Keratinocyte (primary cell): ENCODE results near the gene KLF16. TPM values are rescaled to one million over a fixed set of nuclear protein-coding genes. Genes with fewer than 3 reads are reported as not detected.

Experiments used
- DNase-seq: peaks from one replicate; pipeline ENCODE4 v3.0.0-alpha.2; 2011; ENCODE audit warnings: low read depth, missing footprints, low spot score
- FAIRE-seq: peaks from 2 replicates; lab custom pipeline; 2011; peaks lifted over from hg19 to GRCh38; lab: Jason Lieb, UNC
- H2AFZ ChIP-seq: 2 replicates; pipeline ENCODE4 v1.6.0; 2012; ENCODE audit warnings: low read length, control low read depth, inconsistent platforms; ENCODE audit not compliant: control insufficient read depth
- H3K27ac ChIP-seq: 2 replicates; pipeline ENCODE4 v1.5.1; 2011; ENCODE audit warnings: low read length; ENCODE audit not compliant: control insufficient read depth, insufficient read depth
- H3K27me3 ChIP-seq: 3 replicates; pipeline ENCODE4 v1.6.0; 2011; ENCODE audit warnings: low read length; ENCODE audit not compliant: control insufficient read depth, insufficient read depth; ENCODE audit errors: extremely low read depth
- H3K36me3 ChIP-seq, 2 experiments: 2 replicates in 1 of 2; 3 replicates in 1 of 2; pipeline ENCODE4 v1.5.1; 2011; ENCODE audit warnings: low read length in 2 of 2, mild to moderate bottlenecking in 1 of 2; ENCODE audit not compliant: control insufficient read depth in 2 of 2, insufficient read depth in 2 of 2; ENCODE audit errors: extremely low read depth in 1 of 2
- H3K4me1 ChIP-seq: 3 replicates; pipeline ENCODE4 v1.5.1; 2011; ENCODE audit warnings: low read length; ENCODE audit not compliant: control insufficient read depth, insufficient read depth; ENCODE audit errors: extremely low read depth
- H3K4me2 ChIP-seq: 3 replicates; pipeline ENCODE4 v1.6.0; 2011; ENCODE audit warnings: low read depth, low read length; ENCODE audit not compliant: control insufficient read depth, insufficient read depth; ENCODE audit errors: extremely low read depth
- H3K4me3 ChIP-seq, 3 experiments: fragments of 200-600 bp in 1 of 3; sonication (generic) in 1 of 3; 2 replicates in 2 of 3; 3 replicates in 1 of 3; pipeline ENCODE4 v1.5.1; 2011 to 2016; ENCODE audit warnings: low read length in 3 of 3, mild to moderate bottlenecking in 3 of 3, control low read depth in 2 of 3, inconsistent platforms in 1 of 3, low read depth in 1 of 3, mixed read lengths in 1 of 3, mixed run types in 1 of 3, moderate library complexity in 1 of 3; ENCODE audit not compliant: control insufficient read depth in 2 of 3, insufficient read depth in 2 of 3; ENCODE audit errors: extremely low read depth in 1 of 3
- H3K79me2 ChIP-seq: 2 replicates; pipeline ENCODE4 v1.6.0; 2012; ENCODE audit warnings: low read length; ENCODE audit not compliant: control insufficient read depth, insufficient read depth
- H3K9ac ChIP-seq: 3 replicates; pipeline ENCODE4 v1.6.0; 2011; ENCODE audit warnings: low read length; ENCODE audit not compliant: control insufficient read depth, insufficient read depth; ENCODE audit errors: extremely low read depth
- H3K9me1 ChIP-seq: 3 replicates; pipeline ENCODE4 v1.6.0; 2011; ENCODE audit warnings: low read length; ENCODE audit not compliant: control insufficient read depth, insufficient read depth; ENCODE audit errors: extremely low read depth
- H3K9me3 ChIP-seq: 2 replicates; pipeline ENCODE4 v1.5.1; 2012; ENCODE audit warnings: low read depth, low read length; ENCODE audit not compliant: control insufficient read depth
- H4K20me1 ChIP-seq: 3 replicates; pipeline ENCODE4 v1.6.0; 2011; ENCODE audit warnings: low read length; ENCODE audit not compliant: control insufficient read depth, insufficient read depth; ENCODE audit errors: extremely low read depth
- CTCF ChIP-seq, 3 experiments: IDR thresholded peaks in 1 of 3; conservative IDR thresholded peaks in 1 of 3; optimal IDR thresholded peaks in 1 of 3; 2 replicates in 2 of 3; 3 replicates in 1 of 3; pipeline versions ENCODE3 to v1.5.1; 2011; ENCODE audit warnings: low read length in 3 of 3, mild to moderate bottlenecking in 3 of 3, moderate library complexity in 2 of 3, control low read depth in 1 of 3, inconsistent platforms in 1 of 3; ENCODE audit not compliant: insufficient read depth in 2 of 3; ENCODE audit errors: extremely low read depth in 1 of 3
- EZH2 ChIP-seq: IDR thresholded peaks from one replicate; pipeline ENCODE4 v1.6.1; 2012; ENCODE audit warnings: inconsistent platforms, mild to moderate bottlenecking, low read length, moderate library complexity
- dilution Hi-C: fragments of 300-500 bp; cut with MboI; formaldehyde crosslinking; loops from one replicate; pipeline ENCODE4 v1.7.0; 2020; ENCODE audit warnings: low sequenced_read_pairs; ENCODE audit not compliant: extremely low pct_ligation_motif_present
- polyA plus RNA-seq, 5 experiments: library from polyadenylated mRNA; depleted of rRNA in 3 of 5; stranded (reverse) in 3 of 5; stranded (forward) in 1 of 5; unstranded in 1 of 5; fragments of >200 nt; gene quantifications; 1 replicate in 1 of 5; 2 replicates in 3 of 5; 3 replicates in 1 of 5; pipeline versions ENCODE4 v1.2.1 to v1.2.3, GENCODE V29; 2011 to 2012; ENCODE audit warnings: missing spikeins in 2 of 5, low read depth in 1 of 5, low replicate concordance in 1 of 5

KLF16 gene
- polyA plus RNA-seq, 1 donor (not counting 4 experiments of a cell fraction or from before 2014, with no cell fraction given) = 4.9 TPM

DNA sequence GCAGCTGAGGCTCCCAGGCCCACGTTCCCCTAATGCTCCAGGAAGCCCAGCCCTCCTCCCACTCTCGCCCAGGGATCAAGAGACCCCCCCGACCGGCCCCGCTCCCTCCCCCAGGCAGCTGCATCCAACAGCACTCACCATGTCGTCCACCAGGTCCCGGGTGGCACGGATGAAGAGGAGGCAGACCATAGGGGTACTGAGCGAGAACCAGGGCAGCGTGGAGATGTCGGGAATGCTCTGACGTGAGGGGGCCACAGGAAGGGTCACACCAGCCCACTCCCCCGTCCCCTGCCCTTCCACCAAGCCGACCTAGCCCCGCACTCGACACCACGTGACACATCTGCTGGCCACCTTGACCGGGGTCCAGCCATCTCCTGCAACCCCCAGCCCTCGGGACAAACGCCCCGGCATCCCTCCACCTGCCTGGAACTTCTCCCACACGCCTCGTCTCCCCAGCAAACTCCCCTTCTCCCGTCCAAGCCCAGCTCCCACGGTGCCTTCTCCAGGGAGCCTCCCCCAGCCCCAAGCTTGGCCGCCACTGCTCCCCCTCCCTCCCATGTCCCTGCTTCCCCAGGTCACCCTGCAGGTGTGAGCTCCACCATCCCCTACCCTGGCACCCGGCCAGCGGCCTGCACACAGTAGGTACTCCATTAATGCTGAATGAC lies 56.2 kb downstream of the KLF16 start:
- no peak overlapping the region for H3K27ac ChIP-seq
- H3K79me2 ChIP-seq = no peaks in the 10 kb centered on the region
- no peaks in the 10 kb centered on the region for H3K9me3 ChIP-seq
- TF ChIP-seq CTCF (optimal IDR thresholded peaks at IDR 0.05 in 1 of 3, IDR thresholded peaks at IDR 0.05 in 1 of 3, conservative IDR thresholded peaks at IDR 0.05 in 1 of 3; ENCODE audit: extremely low read depth in 1 of 3, insufficient read depth in 2 of 3, low read length in 3 of 3) (no peak), EZH2 (no peak)
- no peak overlapping the region for H3K4me2 ChIP-seq
- no peaks in the 10 kb centered on the region for H4K20me1 ChIP-seq
- H2AFZ ChIP-seq = no peak overlapping the region
- no peaks in the 10 kb centered on the region for H3K27me3 ChIP-seq
- no peaks in the 10 kb centered on the region for H3K9me1 ChIP-seq
- no peak for DNase-seq
- no peak overlapping the region for H3K4me3 ChIP-seq
- no peak overlapping the region for H3K9ac ChIP-seq
- H3K4me1 ChIP-seq = peaks cover 10% of the 10 kb centered on the region
- no peaks in the 10 kb centered on the region for H3K36me3 ChIP-seq
- dilution Hi-C loops = no loop called here
- no peak for FAIRE-seq

- no peaks in the 10 kb centered on the region for H3K36me3 ChIP-seq
- TF ChIP-seq CTCF (optimal IDR thresholded peaks at IDR 0.05 in 1 of 3, IDR thresholded peaks at IDR 0.05 in 1 of 3, conservative IDR thresholded peaks at IDR 0.05 in 1 of 3; ENCODE audit: extremely low read depth in 1 of 3, insufficient read depth in 2 of 3, low read length in 3 of 3) (no peak), EZH2 (no peak)
- H4K20me1 ChIP-seq = no peaks in the 10 kb centered on the region
- H3K4me1 ChIP-seq = peaks cover 5% of the 10 kb centered on the region
- dilution Hi-C loops = no loop called here
- no peaks in the 10 kb centered on the region for H3K9me1 ChIP-seq
- no peak overlapping the region for H3K4me2 ChIP-seq
- H3K79me2 ChIP-seq = no peaks in the 10 kb centered on the region
- no peaks in the 10 kb centered on the region for H3K9me3 ChIP-seq
- FAIRE-seq (no peak), DNase-seq (no peak)
- H3K4me3 ChIP-seq = no peak overlapping the region
- H3K9ac ChIP-seq = no peak overlapping the region
- no peaks in the 10 kb centered on the region for H3K27me3 ChIP-seq
- H2AFZ ChIP-seq = no peak overlapping the region
- no peak overlapping the region for H3K27ac ChIP-seq
Measured at GRCh38 chr19:1806184-1807029, 57.0 kb downstream of the KLF16 start.
